ENCODE data around the gene ADGRV1.

ADGRV1 gene

GRCh38 chr5:91095786-91096385 lies 537.3 kb downstream of the ADGRV1 start:
- no peak for TF ChIP-seq SP3 (tag by site-specific recombination; IDR thresholded peaks at IDR 0.05)
- TF ChIP-seq ZFHX2 (tag by site-specific recombination; conservative IDR thresholded peaks at IDR 0.05) = no peak
- TF ChIP-seq ZNF785 (tag by site-specific recombination; IDR thresholded peaks at IDR 0.05) = no peak
- no peak for TF ChIP-seq ZNF585B (tag by site-specific recombination; IDR thresholded peaks at IDR 0.05)
- TF ChIP-seq PRDM6 (tag by site-specific recombination; IDR thresholded peaks at IDR 0.05) = peak; percentile 52
- H3K36me3 ChIP-seq (ENCODE audit: control insufficient read depth in 2 of 2, insufficient read depth in 1 of 2, low read length in 2 of 2) = no peaks in the 10 kb centered on the region
- H3K4me1 ChIP-seq (ENCODE audit: control insufficient read depth, insufficient read depth, low read length) = 0 out of 2 replicates have a peak, but pooled peaks cover 4% of the 10 kb centered on the region
- ChIA-PET POLR2A (no interaction called here), CTCF (interaction anchor here (1.0 kb wide), 1 partner anchor 291 kb away, joined by 3 read pairs; no protein-coding TSS in a partner anchor)
- no peaks in the 10 kb centered on the region for H3K9me3 ChIP-seq (ENCODE audit: control insufficient read depth, insufficient read depth, low read depth, low read length)
- no peak overlapping the region for H3K4me3 ChIP-seq (ENCODE audit: low read depth, low read length)
- H3K27ac ChIP-seq (ENCODE audit: extremely low read depth, low read depth, low read length) = no peak overlapping the region

GRCh38 chr5:91098541-91098940 lies 539.9 kb downstream of the ADGRV1 start:
- Histone ChIP-seq H3K4me1 (ENCODE audit: control insufficient read depth, insufficient read depth, low read length) (no peaks in the 10 kb centered on the region), H3K36me3 (ENCODE audit: control insufficient read depth in 2 of 2, insufficient read depth in 1 of 2, low read length in 2 of 2) (peaks cover 0 to 5% of the 10 kb centered on the region in 2 experiments; a peak in 1 of 3 replicates), H3K9me3 (ENCODE audit: control insufficient read depth, insufficient read depth, low read depth, low read length) (no peaks in the 10 kb centered on the region), H3K27ac (ENCODE audit: extremely low read depth, low read depth, low read length) (no peak overlapping the region), H3K4me3 (ENCODE audit: low read depth, low read length) (no peak overlapping the region)
- ChIA-PET CTCF (interaction anchor here (0.5 to 3.2 kb wide), 5 partner anchors 166 to 321 kb away, joined by 3 to 20 read pairs (median 6); no protein-coding TSS in a partner anchor), POLR2A (no interaction called here)
- no peak for TF ChIP-seq TRIM28 (IDR thresholded peaks at IDR 0.05; ENCODE audit: borderline replicate concordance, low read length)
- TF ChIP-seq HOXD13 (CRISPR knock-in tag; IDR thresholded peaks at IDR 0.05; ENCODE audit: borderline replicate concordance) = no peak
- no peak for TF ChIP-seq ZNF221 (tag by site-specific recombination; IDR thresholded peaks at IDR 0.05; ENCODE audit: borderline replicate concordance)
- TF ChIP-seq ZBTB26 (tag by site-specific recombination; optimal IDR thresholded peaks at IDR 0.05) = no peak
- TF ChIP-seq ZNF184 (tag by site-specific recombination; IDR thresholded peaks at IDR 0.05) = no peak
- no peak for TF ChIP-seq ZNF174 (tag by site-specific recombination; IDR thresholded peaks at IDR 0.05)
- TF ChIP-seq PRDM4 (tag by site-specific recombination; IDR thresholded peaks at IDR 0.05) = no peak
- no peak for TF ChIP-seq KLF16 (tag by site-specific recombination; IDR thresholded peaks at IDR 0.05)
- no peak for TF ChIP-seq ZNF596 (tag by site-specific recombination; IDR thresholded peaks at IDR 0.05)
- TF ChIP-seq SP7 (tag by site-specific recombination; IDR thresholded peaks at IDR 0.05) = no peak
- no peak for TF ChIP-seq ZSCAN16 (tag by site-specific recombination; IDR thresholded peaks at IDR 0.05)
- no peak for TF ChIP-seq ZNF155 (tag by site-specific recombination; IDR thresholded peaks at IDR 0.05)
- TF ChIP-seq ZSCAN18 (tag by site-specific recombination; IDR thresholded peaks at IDR 0.05) = no peak
- TF ChIP-seq AEBP2 (tag by site-specific recombination; IDR thresholded peaks at IDR 0.05; ENCODE audit: borderline replicate concordance) = no peak
- TF ChIP-seq ZBTB48 (tag by site-specific recombination; IDR thresholded peaks at IDR 0.05) = no peak
- TF ChIP-seq ZBTB6 (tag by site-specific recombination; IDR thresholded peaks at IDR 0.05) = no peak
- TF ChIP-seq ZNF488 (tag by site-specific recombination; IDR thresholded peaks at IDR 0.05) = no peak
- TF ChIP-seq PRDM1 (tag by site-specific recombination; IDR thresholded peaks at IDR 0.05) = no peak
- no peak for TF ChIP-seq ZNF707 (tag by site-specific recombination; IDR thresholded peaks at IDR 0.05)
